ENCODE data around the gene ASB16.

DNA sequence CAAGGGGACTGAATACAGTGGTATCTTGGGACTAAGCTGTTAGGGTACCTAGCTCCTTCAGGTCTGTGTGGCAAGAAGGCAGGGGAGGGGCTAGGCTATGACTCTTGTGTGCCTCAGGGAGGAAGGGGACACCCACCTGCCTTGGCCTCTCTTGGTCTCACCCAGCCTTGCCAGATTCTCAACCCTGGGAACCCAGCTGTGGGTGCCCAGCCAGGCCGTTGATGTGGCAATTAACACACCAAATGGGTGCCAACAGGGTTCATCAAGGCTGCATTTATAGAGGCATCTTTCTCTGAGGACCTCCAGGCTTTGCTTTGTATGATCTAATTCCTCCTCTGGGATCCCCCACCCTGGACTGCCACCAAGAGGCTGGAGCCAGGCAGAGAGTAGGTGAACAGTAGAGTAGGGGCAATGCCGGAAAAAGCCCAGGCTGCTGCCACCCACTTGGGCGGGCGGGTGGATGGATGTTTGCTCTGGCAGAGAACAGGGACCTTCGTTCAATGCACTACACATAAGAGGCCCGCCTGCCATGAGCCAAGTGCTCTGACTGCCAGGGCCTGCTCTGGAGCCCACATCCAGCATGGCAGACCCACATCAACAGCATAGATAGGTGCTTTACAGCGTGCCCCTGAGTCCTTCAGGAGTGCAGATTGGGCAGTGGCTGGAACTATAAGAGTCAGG lies 3.2 kb upstream of the ASB16 start:
- no peak for TF ChIP-seq CTCF (IDR thresholded peaks at IDR 0.05; ENCODE audit: low read depth, low read length, missing input control)
- TF ChIP-seq, protein P1, sequence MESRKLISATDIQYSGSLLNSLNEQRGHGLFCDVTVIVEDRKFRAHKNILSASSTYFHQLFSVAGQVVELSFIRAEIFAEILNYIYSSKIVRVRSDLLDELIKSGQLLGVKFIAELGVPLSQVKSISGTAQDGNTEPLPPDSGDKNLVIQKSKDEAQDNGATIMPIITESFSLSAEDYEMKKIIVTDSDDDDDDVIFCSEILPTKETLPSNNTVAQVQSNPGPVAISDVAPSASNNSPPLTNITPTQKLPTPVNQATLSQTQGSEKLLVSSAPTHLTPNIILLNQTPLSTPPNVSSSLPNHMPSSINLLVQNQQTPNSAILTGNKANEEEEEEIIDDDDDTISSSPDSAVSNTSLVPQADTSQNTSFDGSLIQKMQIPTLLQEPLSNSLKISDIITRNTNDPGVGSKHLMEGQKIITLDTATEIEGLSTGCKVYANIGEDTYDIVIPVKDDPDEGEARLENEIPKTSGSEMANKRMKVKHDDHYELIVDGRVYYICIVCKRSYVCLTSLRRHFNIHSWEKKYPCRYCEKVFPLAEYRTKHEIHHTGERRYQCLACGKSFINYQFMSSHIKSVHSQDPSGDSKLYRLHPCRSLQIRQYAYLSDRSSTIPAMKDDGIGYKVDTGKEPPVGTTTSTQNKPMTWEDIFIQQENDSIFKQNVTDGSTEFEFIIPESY (IDR thresholded peaks at IDR 0.05) = no peak
- no peak for TF ChIP-seq EGR1 (IDR thresholded peaks at IDR 0.05; ENCODE audit: low read depth in 2 of 2)
- TF ChIP-seq TAF1 (conservative IDR thresholded peaks at IDR 0.05) = no peak
- no peak for TF ChIP-seq MAX (IDR thresholded peaks at IDR 0.05)
- no peak for TF ChIP-seq REST (IDR thresholded peaks at IDR 0.05)
- TF ChIP-seq FOXA2 (IDR thresholded peaks at IDR 0.05) = no peak
- no peak for TF ChIP-seq SP1 (IDR thresholded peaks at IDR 0.05)
- TF ChIP-seq YY1 (IDR thresholded peaks at IDR 0.05) = peak; percentile 41
- TF ChIP-seq RXRA (IDR thresholded peaks at IDR 0.05) = no peak
- no peak for TF ChIP-seq JUND (IDR thresholded peaks at IDR 0.05)
- TF ChIP-seq GABPA (IDR thresholded peaks at IDR 0.05 in 1 of 2, conservative IDR thresholded peaks at IDR 0.05 in 1 of 2) = no peak

Data from liver (tissue), 3 donors.